Neural cell (in vitro differentiated cells): ENCODE measurements around the gene RGS14.

Source experiments
- EP300 ChIP-seq: fragments of 450-650 bp; conservative IDR thresholded peaks from 2 replicates; pipeline ENCODE4 v1.6.1; 2014; ENCODE audit warnings: antibody characterized with exemption, mild to moderate bottlenecking, moderate library complexity; ENCODE audit not compliant: poor library complexity, severe bottlenecking
- RAD21 ChIP-seq: fragments of 450-650 bp; conservative IDR thresholded peaks from 2 replicates; pipeline ENCODE4 v1.6.1; 2014; ENCODE audit warnings: antibody characterized with exemption, mild to moderate bottlenecking, moderate library complexity
- TF ChIP-seq, protein P1 (sequence below): fragments of 450-650 bp; IDR thresholded peaks from 2 replicates; pipeline ENCODE4 v1.5.1; 2014; ENCODE audit warnings: antibody characterized with exemption, mild to moderate bottlenecking, moderate library complexity; ENCODE audit not compliant: poor library complexity, severe bottlenecking

DNA sequence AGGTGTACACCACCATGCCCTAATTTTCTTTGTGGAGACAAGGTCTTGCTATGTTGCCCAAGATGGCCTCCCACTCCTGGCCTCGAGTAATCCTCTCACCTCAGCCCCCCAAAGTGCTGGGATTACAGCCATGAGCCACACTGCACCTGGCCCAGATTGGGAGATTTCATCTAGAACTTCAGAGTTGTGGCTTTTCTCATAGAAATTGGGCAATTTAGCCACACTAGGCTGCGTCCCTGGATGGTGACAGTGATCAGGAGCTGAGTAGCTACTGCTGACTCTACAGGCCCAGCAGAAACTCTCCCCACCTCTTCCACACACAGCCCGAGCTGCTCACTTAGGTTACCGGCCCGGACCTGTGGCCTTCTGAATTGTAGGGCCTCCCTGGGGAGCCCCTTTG is 35.0 kb downstream of the RGS14 start:
- TF ChIP-seq, protein P1, sequence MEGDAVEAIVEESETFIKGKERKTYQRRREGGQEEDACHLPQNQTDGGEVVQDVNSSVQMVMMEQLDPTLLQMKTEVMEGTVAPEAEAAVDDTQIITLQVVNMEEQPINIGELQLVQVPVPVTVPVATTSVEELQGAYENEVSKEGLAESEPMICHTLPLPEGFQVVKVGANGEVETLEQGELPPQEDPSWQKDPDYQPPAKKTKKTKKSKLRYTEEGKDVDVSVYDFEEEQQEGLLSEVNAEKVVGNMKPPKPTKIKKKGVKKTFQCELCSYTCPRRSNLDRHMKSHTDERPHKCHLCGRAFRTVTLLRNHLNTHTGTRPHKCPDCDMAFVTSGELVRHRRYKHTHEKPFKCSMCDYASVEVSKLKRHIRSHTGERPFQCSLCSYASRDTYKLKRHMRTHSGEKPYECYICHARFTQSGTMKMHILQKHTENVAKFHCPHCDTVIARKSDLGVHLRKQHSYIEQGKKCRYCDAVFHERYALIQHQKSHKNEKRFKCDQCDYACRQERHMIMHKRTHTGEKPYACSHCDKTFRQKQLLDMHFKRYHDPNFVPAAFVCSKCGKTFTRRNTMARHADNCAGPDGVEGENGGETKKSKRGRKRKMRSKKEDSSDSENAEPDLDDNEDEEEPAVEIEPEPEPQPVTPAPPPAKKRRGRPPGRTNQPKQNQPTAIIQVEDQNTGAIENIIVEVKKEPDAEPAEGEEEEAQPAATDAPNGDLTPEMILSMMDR: no peak
- TF ChIP-seq RAD21 (no peak), EP300 (no peak)
